D341Med (cell line): ENCODE measurements around the gene CIB1.
A peak's percentile ranks its signal among the peaks of the same experiment; 100 is the strongest.

ENCODE experiments used
- DNase-seq: peaks from one replicate; pipeline ENCODE4 v3.0.0; 2012; ENCODE audit warnings: low spot score

CIB1 gene

DNA sequence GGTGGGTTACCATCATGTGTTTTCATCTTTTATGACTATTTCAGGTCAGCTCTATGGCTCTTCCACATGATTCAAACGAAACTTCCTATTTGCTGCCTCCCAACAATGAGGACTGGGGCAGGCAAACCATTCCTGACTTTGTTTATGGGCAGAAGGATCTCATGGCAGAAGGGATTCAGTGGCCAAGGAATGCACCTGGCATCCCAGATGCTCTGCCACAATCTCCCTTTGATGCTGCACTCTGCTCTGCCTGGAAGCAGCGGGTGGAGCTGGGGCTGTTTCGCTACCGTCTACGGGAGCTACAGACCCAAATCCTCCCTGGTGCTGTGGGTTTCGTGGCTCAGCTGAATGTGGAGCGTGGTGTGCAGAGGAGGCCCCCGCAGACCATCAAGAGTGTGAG, 7.1 kb upstream of the CIB1 start:
- DNase-seq = no peak

DNA sequence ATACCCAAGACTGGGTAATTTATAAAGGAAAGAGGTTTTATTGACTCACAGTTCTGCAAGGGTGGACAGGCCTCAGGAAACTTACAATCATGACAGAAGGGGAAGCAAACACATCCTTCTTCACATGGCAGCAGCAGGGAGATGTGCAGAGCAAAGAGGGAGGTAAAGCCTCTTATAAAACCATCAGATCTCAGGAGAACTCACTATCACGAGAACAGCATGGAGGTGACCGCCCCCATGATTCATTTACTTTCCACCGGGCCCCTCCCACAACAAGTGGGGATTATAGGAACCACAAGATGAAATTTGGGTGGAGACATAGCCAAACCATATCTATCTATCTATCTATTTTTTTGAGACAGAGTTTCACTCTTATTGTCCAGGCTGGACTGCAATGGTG, 5.6 kb upstream of the CIB1 start:
- no peak for DNase-seq

DNA sequence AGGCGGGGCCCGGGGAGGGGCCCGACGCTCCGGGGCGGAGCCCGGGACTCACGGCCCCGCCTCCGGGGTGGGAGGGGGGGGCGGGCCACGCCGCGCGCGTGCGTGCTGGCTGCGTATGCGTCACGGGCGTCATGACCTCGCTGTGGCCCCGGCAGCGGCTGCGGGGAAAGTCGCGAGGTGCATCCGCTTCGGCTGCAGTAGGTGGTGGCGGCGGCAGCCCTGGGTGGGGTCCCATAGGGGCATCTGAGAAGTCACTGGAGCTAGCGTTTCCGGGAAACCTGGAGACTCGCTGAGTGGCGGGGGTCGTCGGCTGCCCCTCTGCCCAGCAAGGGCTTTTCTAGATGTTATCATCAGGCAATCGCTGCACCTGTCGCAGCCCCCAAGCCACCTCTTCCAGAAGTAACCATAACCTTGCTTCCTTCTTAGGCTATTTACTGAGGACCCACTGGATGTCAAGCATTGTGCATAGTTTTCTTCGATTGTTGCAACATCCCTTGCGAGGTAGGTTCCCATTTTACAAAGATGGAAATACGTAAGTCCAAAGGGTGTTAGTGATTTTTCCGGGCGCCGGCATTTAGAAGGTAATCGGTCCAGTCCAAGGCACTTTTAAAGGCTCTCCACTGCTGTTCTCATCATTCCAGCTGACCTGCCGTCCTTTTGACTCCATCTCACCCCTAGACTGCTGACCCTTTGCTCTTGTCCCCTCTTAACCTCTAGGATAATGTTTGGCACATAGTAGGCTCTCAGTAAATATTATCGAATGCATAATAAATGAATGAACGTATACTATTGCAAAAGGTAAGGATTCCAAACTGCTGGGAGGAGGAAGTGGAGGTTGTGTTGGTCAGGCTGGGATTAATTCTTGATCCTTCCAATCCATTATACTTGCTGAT, 601 bp upstream of the CIB1 start, which contains the start of gene GDPGP1:
GDPGP1 (plus strand) TSS at position 114 of the 893 bp plus-strand sequence. CDS start 6,700 bp downstream, outside the sequence.
- no peak for DNase-seq

DNA sequence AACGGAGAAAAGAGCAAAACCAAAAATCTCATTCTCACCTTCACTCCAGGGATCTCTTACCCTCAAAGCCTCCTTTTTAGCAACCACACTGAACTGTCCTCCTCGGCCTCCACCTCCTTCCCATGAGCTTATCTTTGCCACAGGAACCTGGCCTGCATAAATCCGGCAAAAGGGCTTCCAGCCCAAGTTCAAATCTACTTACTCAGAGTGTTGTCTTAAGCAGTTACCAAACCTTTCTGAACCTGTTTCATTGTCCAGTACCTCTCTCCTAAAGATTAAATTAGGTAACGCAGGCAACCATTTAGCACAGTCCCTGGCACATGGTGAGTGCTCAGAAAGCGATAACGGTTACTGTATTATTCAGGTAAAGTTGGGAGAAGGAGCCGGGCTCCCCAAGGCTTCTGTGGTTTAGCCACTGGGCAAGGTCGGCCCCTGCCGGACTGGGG, 777 bp downstream of the CIB1 start:
- DNase-seq = peak; percentile 22

DNA sequence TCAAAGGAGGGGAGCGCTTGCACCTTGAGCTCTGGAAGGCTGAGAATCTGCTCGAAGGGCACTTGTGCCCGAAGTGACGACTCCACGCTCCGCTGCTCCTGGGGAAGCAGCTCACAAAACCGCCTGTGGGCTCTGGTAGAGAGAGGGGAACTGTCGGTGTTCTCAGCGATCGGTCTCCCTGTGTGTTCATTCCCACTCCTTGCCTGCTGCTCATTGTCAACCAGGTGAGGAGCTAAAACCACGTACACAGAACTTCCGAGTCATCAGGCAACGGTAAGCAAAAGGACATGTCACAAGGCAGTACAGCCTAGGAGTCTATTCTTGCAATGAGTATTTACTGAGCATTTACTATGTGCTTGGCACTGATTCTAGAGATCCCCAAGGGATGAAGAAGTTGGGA, 1.5 kb downstream of the CIB1 start:
- DNase-seq = peak; percentile 7

DNA sequence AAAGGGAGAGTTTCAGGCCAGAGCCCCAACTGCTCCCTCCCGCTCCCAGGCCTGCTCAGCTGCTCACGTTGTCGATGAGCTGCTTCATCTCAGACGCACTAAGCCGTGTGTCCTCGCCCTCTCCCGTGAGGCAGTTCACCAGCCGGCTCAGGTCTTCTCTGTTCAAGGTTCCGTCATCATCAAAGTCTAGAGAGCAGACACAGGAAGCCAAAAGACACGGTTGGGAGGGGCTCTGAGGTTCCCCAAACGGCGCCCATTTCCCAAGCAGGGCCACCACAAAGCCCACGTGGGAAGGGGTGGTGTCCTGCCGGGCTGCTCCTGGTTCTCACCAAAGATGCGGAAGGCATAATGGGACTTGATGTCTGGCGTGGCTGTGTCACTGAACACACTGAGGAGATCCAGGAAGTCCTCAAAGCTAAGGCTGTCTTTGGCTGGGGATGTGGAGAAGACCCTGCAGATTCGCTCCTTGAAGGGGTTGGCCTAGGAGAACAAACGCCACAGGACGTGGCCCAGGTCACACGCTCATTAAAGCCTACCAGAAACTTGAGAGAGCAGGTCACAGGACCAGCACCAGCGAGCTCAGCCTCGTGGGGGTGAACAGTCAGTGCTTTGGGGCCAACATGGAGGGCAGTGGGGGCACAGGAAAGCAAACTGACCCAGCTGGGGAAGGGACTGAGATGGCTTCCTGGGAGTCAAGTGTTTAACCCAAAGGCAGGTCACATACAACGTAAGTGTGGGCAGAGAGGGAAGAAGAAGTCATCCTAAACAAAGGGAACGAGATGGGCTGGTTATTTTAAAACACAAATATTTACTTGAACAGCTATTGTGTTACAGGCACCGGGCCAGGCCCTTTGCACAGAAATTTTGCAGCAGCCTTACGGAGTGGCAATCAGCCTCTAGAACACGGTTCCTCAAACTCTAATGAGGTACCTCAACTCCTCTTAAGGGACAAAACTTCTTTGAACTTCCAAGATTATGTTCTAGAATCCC, 2.4 kb downstream of the CIB1 start:
- DNase-seq = peak; percentile 13

DNA sequence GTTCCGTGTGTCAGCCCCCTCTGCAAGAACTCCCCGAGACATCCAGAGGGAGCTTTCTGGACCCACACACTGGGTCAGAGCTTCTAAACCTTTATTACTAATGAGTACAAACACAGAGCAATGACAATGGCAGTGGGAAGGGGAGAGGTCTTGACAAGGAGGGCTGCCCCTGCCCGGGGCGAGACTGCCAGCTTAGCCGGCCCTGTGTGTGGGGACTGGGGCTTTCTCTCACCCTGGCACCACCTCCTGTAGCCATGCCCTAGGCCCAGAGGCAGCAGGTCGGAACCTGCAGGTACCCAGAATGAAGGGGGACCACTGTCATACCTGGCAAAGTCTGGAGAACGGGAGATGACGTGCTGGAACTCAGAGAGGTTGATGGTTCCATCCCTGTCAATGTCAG, 3.1 kb downstream of the CIB1 start:
- DNase-seq = peak; percentile 9

DNA sequence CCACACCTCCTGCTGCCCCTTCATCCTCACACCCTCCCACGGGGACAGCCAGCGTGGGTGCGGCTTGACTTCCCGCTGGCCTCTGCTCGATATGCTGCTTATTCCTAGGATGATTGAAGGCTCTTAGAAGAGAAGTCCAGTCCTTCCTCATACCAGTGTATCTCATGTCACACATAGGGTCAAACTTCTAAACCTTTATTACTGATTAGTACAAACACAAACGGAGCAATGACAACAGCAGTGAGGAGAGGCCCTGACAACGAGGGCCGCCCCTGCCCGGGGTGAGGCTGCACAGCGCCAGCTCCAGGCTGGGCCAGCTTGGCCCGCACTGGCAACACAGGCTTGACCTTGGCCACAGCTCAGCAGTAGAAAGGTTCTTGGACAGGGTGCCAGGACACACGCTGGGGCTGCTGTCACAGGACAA, 3.7 kb downstream of the CIB1 start:
- DNase-seq = peak; percentile 7

DNA sequence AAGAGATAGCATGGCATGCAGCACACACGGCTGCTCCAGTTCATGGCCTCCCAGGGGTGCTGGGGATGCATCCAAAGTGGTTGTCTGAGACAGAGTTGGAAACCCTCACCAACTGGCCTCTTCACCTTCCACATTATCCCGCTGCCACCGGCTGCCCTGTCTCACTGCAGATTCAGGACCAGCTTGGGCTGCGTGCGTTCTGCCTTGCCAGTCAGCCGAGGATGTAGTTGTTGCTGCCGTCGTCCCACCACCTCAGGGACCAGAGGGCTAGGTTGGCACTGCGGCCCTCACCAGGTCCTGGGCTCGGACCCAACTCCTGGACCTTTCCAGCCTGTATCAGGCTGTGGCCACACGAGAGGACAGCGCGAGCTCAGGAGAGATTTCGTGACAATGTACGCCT, 4.8 kb downstream of the CIB1 start:
- peak; percentile 12 for DNase-seq

DNA sequence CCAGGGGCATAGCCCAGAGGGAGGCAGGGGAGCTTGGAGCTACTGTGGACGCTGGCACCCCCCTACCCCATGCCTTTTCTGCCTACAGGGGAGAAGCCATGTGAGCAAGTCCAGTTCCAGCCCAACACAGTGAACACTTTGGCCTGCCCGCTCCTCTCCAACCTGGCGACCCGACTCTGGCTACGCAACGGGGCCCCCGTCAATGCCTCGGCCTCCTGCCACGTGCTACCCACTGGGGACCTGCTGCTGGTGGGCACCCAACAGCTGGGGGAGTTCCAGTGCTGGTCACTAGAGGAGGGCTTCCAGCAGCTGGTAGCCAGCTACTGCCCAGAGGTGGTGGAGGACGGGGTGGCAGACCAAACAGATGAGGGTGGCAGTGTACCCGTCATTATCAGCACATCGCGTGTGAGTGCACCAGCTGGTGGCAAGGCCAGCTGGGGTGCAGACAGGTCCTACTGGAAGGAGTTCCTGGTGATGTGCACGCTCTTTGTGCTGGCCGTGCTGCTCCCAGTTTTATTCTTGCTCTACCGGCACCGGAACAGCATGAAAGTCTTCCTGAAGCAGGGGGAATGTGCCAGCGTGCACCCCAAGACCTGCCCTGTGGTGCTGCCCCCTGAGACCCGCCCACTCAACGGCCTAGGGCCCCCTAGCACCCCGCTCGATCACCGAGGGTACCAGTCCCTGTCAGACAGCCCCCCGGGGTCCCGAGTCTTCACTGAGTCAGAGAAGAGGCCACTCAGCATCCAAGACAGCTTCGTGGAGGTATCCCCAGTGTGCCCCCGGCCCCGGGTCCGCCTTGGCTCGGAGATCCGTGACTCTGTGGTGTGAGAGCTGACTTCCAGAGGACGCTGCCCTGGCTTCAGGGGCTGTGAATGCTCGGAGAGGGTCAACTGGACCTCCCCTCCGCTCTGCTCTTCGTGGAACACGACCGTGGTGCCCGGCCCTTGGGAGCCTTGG, 5.6 kb downstream of the CIB1 start:
- DNase-seq = peak; percentile 20

DNA sequence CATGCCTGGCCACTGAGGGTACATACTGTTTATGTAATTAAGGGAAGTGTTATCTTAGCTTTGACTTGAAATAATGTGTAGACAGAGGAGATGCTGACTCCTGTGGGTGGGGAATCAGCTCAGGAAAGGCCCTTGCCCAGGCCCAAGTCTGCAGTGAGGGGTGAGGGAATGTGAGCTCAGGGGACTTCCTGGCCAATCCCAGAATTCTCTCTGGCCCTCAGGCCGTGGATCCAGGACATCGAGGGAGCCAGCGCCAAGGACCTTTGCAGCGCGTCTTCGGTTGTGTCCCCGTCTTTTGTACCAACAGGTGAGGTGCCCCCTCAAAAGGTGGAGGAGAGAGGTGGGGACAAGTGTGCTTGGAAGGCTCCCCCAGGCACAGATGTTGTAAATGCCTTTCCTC, 6.4 kb downstream of the CIB1 start:
- DNase-seq = peak; percentile 6

DNA sequence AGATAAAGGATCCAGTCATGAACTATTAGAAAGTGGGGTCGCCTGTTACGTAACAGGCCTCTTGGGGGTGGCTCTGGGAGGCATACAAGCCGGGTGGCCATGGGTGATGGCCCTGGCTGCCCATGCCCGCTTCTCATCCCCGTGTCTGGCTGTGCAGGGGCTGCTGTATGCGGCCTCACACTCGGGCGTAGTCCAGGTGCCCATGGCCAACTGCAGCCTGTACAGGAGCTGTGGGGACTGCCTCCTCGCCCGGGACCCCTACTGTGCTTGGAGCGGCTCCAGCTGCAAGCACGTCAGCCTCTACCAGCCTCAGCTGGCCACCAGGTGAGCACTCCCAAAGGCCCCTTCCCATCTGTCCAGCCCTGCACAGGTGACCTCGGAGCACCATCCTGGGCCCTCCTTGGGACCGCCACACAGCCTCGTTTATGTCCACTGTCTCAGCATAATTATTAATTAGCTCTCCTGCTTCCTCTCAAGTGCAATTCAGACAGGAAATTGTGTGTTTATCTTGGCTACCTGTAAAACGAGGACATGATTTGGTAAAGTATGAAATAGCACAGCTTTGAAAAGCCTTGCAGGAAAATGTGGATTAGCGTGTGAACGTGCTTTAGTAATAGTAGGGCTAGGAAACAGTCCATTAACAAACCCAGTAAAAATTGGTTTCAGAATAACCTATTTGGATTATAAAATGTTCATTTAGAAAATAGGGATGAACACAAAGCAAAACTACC, 8.1 kb downstream of the CIB1 start:
- peak; percentile 10 for DNase-seq

DNA sequence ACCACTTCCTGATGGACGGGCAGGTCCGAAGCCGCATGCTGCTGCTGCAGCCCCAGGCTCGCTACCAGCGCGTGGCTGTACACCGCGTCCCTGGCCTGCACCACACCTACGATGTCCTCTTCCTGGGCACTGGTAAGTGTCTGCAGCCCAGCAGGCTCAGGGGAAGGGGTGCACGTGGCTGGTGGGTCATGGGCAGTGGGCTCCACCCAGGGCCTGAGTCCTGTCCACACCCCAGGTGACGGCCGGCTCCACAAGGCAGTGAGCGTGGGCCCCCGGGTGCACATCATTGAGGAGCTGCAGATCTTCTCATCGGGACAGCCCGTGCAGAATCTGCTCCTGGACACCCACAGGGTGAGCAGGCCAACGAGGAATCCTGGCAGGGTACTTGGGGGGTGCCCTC, 8.7 kb downstream of the CIB1 start:
- peak; percentile 16 for DNase-seq

DNA sequence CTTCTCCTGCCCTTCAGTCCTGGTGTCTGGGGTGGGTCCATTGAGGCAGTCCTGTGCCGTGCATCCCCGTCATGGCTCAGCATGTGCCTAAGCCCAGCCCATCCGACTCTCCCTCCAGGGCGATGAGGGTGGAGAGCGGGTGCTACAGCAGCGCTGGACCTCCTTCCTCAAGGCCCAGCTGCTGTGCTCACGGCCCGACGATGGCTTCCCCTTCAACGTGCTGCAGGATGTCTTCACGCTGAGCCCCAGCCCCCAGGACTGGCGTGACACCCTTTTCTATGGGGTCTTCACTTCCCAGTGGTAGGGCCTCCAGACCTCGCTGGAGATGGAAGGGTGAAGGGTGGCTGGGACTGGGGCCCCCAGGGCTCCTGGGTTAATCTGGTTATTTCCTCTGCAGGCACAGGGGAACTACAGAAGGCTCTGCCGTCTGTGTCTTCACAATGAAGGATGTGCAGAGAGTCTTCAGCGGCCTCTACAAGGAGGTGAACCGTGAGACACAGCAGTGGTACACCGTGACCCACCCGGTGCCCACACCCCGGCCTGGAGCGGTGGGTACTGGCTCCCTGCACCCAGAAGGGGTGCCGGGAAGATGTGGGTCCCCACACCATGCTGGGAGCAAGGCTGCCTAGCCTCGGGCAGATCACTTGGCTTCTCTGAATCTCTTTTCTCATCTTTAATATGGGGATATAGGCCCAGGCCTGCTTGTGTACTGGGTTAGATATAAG, 10.1 kb downstream of the CIB1 start:
- DNase-seq = peak; percentile 16

DNA sequence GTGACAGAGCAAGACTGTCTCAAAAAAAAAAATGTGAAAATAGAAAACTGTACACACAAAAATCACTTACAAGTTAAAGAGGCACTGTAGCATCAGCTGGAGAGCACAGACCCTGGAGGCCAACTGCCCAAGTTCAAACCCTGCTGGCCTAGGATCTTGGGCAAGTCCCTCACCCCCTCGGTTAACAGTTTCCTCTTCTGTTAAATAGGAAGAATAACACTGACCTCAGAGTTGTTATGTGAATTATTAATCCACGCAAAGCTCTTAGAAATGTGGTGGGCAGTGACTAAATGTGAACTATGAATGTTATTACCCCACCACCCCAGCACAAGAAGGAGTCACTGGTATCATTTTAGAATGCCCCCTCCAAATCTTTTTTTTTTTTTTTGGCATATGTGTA, 11.2 kb downstream of the CIB1 start:
- DNase-seq = no peak

DNA sequence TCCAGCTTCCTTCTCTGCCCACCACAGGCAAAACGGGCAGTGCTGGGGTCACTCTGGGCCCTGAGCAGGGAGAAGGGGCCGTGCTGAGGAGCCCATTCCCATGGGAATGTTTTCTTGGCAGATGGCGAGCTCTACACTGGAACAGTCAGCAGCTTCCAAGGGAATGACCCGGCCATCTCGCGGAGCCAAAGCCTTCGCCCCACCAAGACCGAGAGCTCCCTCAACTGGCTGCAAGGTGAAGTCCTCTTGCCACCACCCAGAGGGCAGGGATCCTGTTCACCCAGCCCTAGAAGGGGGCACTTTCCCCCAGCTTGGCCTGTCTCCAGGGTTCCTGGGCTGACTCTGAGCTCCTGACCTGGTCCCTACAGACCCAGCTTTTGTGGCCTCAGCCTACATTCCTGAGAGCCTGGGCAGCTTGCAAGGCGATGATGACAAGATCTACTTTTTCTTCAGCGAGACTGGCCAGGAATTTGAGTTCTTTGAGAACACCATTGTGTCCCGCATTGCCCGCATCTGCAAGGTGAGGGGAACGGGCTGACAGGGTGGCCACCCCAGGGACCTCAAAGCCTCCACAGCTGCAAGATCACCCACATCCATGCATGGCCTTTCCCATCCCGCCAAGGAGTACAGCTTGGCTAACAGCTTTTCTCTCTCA, 12.4 kb downstream of the CIB1 start:
- DNase-seq = peak; percentile 90

DNA sequence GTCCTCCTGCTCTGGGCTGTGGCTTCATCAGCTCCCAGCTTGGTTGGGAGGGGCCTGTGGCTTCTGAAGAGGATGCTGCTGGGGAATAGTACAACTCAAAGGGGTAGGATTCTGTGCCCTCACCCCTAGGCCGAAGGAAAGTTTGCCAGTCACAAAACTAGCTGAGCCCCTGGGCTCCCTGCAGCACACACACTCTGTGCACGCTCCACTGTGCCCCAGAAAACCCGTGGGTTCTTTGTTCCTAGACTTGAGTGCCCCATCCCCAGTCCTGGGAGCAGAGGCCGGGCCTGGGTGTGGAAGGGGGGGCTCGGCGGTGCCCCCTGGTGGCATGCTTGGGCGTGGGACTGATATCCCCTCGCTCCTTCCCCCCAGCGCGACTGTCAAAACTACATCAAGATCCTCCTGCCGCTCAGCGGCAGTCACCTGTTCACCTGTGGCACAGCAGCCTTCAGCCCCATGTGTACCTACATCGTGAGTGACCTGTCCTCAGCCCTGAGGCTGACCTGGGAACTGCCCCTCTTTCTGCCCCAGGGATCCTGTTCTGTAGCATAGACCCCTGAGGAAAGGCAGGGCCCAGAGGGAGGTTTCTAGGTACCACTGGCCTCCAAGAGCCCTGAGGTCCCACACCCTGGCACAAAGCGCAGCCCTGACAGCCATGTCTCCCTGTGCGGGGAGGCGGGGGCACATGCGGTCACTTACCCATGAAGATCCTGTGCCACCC, 14.2 kb downstream of the CIB1 start:
- peak; percentile 87 for DNase-seq

DNA sequence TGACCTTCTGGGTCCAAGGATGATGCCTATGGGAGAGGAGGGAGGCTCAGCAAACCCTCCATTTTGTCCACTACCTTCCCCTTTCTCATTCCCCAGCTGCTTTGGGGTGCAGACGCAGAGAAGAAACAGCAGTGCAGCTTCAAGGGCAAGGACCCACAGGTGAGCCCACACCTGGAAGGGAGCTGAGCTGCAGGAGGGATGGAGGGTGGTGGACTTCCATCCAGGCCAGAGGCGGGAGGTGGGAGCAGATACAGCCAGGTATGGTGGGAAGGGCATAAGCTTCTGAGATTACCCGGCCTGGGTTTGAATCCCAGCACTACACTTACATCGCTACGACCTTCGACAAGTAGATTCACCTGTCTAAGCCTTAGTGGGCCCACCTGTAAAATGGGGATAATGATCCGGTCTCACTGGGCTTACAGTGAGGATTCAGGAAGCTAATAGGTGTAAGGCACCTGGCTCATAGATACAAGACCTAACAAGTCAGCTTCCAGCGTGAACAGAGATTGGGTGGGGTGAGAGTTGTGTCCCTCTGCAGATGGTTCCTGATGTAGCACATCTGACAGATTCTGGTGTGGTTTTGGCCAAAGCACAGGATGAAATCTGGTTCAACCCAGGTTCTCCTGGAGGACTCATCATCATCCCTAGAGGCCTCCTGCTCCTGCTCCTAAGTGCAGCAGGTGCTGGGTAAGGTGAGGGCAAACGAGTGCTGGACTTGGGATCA, 15.9 kb downstream of the CIB1 start:
- DNase-seq = no peak
